NCI-H2227 treated with DMSO at 0.1 percent for 48 hours (cell line): Measurements from ENCODE around the gene TLR9.
"Not testable (repeated sequence)": the region's sequence is repeated elsewhere in the genome, so short reads cannot be mapped to it uniquely, and the experiment has no call there.

Source experiments
- DNase-seq: peaks from one replicate; lab custom pipeline; 2025; lab: John Stamatoyannopoulos, UW

Gene TLR9

GRCh38 chr3:52195291-52195597 lies 30.2 kb downstream of the TLR9 start:
- DNase-seq = no peak

- no peak for DNase-seq
These were observed 30.8 kb downstream of the TLR9 start for GRCh38 chr3:52194485-52195290.

- DNase-seq = no peak
These were observed 32.4 kb downstream of the TLR9 start for GRCh38 chr3:52193065-52193464.

GRCh38 chr3:52191663-52192062 lies 33.8 kb downstream of the TLR9 start:
- DNase-seq = no peak

GRCh38 chr3:52190294-52191074 lies 35.0 kb downstream of the TLR9 start:
- no peak for DNase-seq

GRCh38 chr3:52188556-52188955 lies 36.9 kb downstream of the TLR9 start:
- DNase-seq = no peak

GRCh38 chr3:52186729-52187128 lies 38.7 kb downstream of the TLR9 start:
- no peak for DNase-seq

GRCh38 chr3:52185837-52186236 lies 39.6 kb downstream of the TLR9 start:
- no peak for DNase-seq

GRCh38 chr3:52185311-52185710 lies 40.1 kb downstream of the TLR9 start:
- DNase-seq = no peak

- DNase-seq = no peak
These were observed 40.8 kb downstream of the TLR9 start for GRCh38 chr3:52184690-52185089.

GRCh38 chr3:52183786-52184445 lies 41.5 kb downstream of the TLR9 start:
- no peak for DNase-seq

- DNase-seq = no peak
These were observed 42.8 kb downstream of the TLR9 start for GRCh38 chr3:52182691-52183090.

- no peak for DNase-seq
These were observed 43.2 kb downstream of the TLR9 start for GRCh38 chr3:52182196-52182595.

GRCh38 chr3:52181543-52181942 lies 43.9 kb downstream of the TLR9 start:
- no peak for DNase-seq

GRCh38 chr3:52178537-52178936 lies 46.9 kb downstream of the TLR9 start:
- DNase-seq = no peak

GRCh38 chr3:52178126-52178525 lies 47.3 kb downstream of the TLR9 start:
- DNase-seq = not testable (repeated sequence)

- DNase-seq = no peak
These were observed 47.8 kb downstream of the TLR9 start for GRCh38 chr3:52177701-52178042.

- DNase-seq = no peak
These were observed 48.3 kb downstream of the TLR9 start for GRCh38 chr3:52176951-52177700.

- DNase-seq = no peak
These were observed 49.2 kb downstream of the TLR9 start for GRCh38 chr3:52176180-52176752.

GRCh38 chr3:52175416-52176179 lies 49.8 kb downstream of the TLR9 start:
- DNase-seq = no peak

- no peak for DNase-seq
These were observed 50.5 kb downstream of the TLR9 start for GRCh38 chr3:52174896-52175295.
